ENCODE data around the gene PARD6A.
A peak's percentile ranks its signal among the peaks of the same experiment; 100 is the strongest.

Gene PARD6A

DNA sequence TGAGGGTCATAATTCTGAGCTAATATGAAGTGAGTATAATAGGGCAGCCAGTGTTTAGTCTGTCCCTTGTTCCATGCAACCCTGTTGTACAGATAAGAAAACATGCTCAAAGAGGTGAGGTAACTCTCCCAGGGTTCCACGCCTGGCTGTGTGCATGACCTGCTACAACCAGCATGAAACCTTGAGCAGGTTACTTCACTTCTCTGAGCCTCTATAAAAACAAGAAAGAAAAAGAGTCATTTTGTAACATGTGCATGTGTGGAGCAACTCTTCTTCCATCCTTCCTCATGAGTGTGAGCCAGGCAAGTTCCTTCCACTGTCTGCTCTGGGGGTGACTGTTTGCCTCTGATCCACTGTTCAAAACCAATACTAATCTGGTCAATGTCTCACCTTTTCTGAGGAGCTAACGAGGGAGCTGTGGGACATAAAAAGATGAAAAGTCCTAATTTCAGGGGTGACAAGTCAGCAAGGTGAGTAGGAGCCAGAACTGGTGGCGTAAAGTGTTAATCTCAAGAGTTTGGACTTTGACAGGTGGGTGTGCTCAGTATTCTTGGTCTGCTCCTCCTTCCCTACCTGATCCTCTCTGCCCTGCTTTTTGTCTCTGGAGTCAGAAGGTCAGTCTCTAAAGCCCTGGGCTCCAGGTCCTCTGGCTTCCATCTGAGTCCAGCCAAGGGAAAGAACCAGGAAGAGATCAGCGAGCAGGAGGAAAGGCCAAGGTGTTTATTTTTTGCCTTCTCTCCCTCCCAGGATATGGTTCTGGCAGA is 36.8 kb downstream of the PARD6A start:
- TF ChIP-seq, protein P1, sequence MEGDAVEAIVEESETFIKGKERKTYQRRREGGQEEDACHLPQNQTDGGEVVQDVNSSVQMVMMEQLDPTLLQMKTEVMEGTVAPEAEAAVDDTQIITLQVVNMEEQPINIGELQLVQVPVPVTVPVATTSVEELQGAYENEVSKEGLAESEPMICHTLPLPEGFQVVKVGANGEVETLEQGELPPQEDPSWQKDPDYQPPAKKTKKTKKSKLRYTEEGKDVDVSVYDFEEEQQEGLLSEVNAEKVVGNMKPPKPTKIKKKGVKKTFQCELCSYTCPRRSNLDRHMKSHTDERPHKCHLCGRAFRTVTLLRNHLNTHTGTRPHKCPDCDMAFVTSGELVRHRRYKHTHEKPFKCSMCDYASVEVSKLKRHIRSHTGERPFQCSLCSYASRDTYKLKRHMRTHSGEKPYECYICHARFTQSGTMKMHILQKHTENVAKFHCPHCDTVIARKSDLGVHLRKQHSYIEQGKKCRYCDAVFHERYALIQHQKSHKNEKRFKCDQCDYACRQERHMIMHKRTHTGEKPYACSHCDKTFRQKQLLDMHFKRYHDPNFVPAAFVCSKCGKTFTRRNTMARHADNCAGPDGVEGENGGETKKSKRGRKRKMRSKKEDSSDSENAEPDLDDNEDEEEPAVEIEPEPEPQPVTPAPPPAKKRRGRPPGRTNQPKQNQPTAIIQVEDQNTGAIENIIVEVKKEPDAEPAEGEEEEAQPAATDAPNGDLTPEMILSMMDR (IDR thresholded peaks at IDR 0.05), result no peak
- Mint-ChIP-seq H3K4me3 (no peak overlapping the region), H3K27me3 (ENCODE audit: low read depth, poor library complexity) (no peaks in the 10 kb centered on the region), H3K27ac (no peak overlapping the region), H3K9me3 (peaks cover 11% of the 10 kb centered on the region), H3K36me3 (ENCODE audit: low read depth) (peaks cover 24% of the 10 kb centered on the region), H3K4me1 (no peaks in the 10 kb centered on the region)
- DNase-seq, result no peak

DNA sequence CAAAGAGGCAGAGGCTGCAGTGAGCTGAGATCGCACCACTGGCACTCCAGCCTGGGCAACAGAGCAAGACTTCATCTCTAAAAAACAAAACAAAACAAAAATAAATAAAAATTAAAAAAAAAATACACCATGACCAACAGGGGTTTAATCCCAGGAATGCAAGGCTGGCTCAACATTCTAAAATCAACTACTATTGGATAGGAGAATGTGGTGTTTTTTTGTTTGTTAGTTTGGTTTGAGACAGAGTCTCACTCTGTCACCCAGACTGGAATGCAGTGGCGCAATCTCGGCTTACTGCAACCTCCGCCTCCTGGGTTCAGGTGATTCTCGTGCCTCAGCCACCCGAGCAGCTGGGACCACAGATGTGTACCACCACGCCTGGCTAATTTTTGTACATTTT is 38.5 kb downstream of the PARD6A start:
- DNase-seq, result no peak
- Mint-ChIP-seq H3K9me3 (peaks cover 11% of the 10 kb centered on the region), H3K36me3 (ENCODE audit: low read depth) (peaks cover 24% of the 10 kb centered on the region), H3K4me1 (no peaks in the 10 kb centered on the region), H3K4me3 (no peak overlapping the region), H3K27ac (no peak overlapping the region), H3K27me3 (ENCODE audit: low read depth, poor library complexity) (no peaks in the 10 kb centered on the region)
- TF ChIP-seq, protein P1 (IDR thresholded peaks at IDR 0.05), result no peak

DNA sequence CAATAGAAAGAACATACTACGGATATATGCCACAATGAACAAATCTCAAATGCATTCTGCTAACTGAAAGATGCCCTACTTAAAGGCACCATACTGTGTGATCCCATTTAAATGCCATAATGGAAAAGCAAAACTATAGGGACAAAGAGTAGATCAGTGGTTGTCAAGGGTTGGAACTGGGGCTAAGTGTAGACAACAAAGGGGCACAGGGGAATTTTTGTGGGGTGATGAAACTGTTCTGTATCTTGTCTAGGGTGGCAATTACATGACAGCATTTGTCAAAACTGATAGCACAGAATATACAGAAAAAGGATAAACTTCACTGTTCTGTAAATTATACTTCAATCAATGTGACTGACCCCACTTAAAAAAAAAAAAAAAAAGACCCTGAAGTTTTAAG is 40.7 kb downstream of the PARD6A start:
- no peak overlapping the region for H3K4me3 Mint-ChIP-seq
- no peak for DNase-seq
- H3K4me1 Mint-ChIP-seq, result no peaks in the 10 kb centered on the region
- no peaks in the 10 kb centered on the region for H3K27me3 Mint-ChIP-seq (ENCODE audit: low read depth, poor library complexity)
- H3K36me3 Mint-ChIP-seq (ENCODE audit: low read depth), result peaks cover 27% of the 10 kb centered on the region
- TF ChIP-seq, protein P1 (IDR thresholded peaks at IDR 0.05), result no peak
- peaks cover 13% of the 10 kb centered on the region for H3K9me3 Mint-ChIP-seq
- H3K27ac Mint-ChIP-seq, result no peak overlapping the region

DNA sequence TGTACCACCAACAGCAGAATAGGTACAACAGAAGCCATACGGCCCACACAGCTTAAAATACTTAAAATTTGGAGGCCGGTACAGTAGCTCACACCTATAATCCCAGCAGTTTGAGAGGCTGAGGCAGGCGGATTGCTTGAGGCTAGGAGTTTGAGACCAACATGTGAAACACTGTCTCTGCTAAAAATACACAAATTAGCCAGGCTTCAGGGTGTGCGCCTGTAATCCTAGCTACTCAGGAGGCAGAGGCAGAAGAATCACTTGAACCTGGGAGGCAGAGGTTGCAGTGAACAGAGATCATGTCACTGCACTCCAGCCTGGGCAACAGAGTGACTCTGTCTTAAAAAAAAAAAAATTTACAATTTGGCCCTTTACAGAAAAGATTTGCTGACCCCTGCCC is 41.4 kb downstream of the PARD6A start:
- TF ChIP-seq, protein P1 (IDR thresholded peaks at IDR 0.05), result no peak
- H3K27ac Mint-ChIP-seq, result peak overlapping the region; percentile 57
- H3K9me3 Mint-ChIP-seq, result peaks cover 17% of the 10 kb centered on the region
- H3K4me1 Mint-ChIP-seq, result no peaks in the 10 kb centered on the region
- H3K36me3 Mint-ChIP-seq (ENCODE audit: low read depth), result peaks cover 28% of the 10 kb centered on the region
- H3K4me3 Mint-ChIP-seq, result no peak overlapping the region
- no peak for DNase-seq
- H3K27me3 Mint-ChIP-seq (ENCODE audit: low read depth, poor library complexity), result no peaks in the 10 kb centered on the region

DNA sequence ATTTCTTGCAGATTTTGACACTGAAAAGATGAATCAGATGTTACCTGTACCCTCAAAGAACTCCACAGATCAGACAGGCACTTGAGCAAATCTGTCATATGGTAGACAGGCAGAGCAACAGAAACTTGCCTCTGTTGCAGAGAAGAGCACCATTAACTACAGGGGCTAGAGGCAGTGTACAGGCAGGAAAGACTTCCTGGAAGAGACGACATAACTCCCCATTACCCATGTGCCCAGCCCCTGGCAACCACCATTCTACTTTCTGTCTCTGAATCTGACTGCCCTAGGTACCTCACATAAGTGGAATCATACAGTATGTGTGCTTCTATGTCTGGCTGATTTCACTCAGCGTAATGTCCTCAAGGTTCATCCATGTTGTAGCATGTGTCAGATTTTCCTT is 42.9 kb downstream of the PARD6A start:
- no peak for DNase-seq
- H3K4me3 Mint-ChIP-seq, result no peak overlapping the region
- no peaks in the 10 kb centered on the region for H3K4me1 Mint-ChIP-seq
- H3K9me3 Mint-ChIP-seq, result peaks cover 12% of the 10 kb centered on the region
- peak overlapping the region; percentile 66 for H3K27ac Mint-ChIP-seq
- peaks cover 4% of the 10 kb centered on the region for H3K27me3 Mint-ChIP-seq (ENCODE audit: low read depth, poor library complexity)
- peaks cover 23% of the 10 kb centered on the region for H3K36me3 Mint-ChIP-seq (ENCODE audit: low read depth)
- TF ChIP-seq, protein P1 (IDR thresholded peaks at IDR 0.05), result no peak

DNA sequence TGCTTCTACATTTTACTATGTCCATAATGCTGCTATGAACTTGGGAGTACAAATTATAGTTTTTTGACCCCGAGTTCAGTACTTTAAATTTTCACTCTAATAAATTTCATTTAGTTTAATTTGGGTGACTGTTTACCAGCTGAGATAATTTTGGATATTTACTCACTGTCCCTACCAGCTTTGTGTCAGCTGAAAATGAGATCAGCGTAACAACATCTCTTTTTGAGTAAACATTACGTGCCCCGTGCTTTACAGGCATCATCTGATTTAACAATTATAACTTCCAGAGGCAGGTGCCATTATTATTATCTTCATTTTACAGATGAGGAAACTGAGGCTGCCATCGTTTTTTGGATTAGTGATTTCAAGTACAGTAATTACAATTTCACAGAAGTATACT is 43.4 kb downstream of the PARD6A start:
- Mint-ChIP-seq H3K4me1 (no peaks in the 10 kb centered on the region), H3K27ac (no peak overlapping the region), H3K9me3 (peaks cover 7% of the 10 kb centered on the region), H3K36me3 (ENCODE audit: low read depth) (peaks cover 20% of the 10 kb centered on the region), H3K4me3 (no peak overlapping the region), H3K27me3 (ENCODE audit: low read depth, poor library complexity) (peaks cover 7% of the 10 kb centered on the region)
- DNase-seq, result no peak
- TF ChIP-seq, protein P1 (IDR thresholded peaks at IDR 0.05), result no peak

All from nephron progenitor cell (in vitro differentiated cells).